NCI-H146 treated with DMSO at 0.1 percent for 48 hours (cell line): Measurements from ENCODE around the gene CD58.
A peak's percentile ranks its signal among the peaks of the same experiment; 100 is the strongest.

Experiments used
- DNase-seq: peaks from one replicate; lab custom pipeline; 2025; ENCODE audit not compliant: unreplicated experiment; lab: John Stamatoyannopoulos, UW

CD58 gene

DNA sequence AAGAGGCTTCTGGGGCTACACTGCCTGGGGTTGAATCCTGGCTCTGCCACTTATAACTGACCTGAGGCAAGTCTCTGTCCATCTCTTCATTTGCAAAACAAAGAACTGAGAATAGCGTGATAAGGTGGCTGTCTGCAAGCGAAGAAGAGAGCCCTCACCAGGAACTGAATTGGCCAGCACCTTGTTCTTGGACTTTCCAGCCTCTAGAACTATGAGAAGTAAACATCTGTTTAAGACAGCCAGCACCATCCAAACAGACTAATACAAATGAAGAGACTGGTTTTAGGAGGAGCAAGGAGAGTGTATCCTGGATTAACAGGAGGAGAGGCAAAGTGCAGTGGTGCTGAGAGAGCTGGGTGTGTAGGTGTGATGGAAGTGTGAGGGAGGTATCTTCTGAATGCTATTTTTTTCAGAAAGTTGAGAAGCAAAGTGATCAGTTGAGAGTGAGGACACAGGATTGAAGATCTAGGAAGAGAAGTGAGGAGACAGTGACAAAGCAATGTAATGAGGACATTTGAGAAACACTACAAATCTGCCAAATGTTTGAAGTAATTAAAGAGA lies 59.3 kb downstream of the CD58 start:
- no peak for DNase-seq

DNA sequence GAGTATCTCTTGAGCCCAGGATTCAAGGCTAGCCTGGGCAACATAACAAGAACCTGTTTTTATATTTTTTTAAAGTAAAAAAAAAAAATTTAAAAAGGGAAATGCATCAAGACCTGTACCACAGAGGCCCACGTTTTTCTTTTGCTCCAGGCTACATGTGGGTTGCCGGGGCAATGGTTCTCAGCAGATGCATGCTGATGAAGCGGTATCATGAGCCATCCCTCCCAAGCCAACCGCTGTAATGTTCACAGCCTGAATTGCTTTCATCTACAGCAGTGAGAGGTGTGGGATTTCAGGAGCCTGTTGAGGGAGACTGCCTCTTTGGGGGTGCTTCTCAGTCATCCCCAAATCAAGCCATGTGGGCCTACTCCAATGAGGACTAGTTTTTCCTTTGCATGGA lies 60.5 kb downstream of the CD58 start:
- no peak for DNase-seq

DNA sequence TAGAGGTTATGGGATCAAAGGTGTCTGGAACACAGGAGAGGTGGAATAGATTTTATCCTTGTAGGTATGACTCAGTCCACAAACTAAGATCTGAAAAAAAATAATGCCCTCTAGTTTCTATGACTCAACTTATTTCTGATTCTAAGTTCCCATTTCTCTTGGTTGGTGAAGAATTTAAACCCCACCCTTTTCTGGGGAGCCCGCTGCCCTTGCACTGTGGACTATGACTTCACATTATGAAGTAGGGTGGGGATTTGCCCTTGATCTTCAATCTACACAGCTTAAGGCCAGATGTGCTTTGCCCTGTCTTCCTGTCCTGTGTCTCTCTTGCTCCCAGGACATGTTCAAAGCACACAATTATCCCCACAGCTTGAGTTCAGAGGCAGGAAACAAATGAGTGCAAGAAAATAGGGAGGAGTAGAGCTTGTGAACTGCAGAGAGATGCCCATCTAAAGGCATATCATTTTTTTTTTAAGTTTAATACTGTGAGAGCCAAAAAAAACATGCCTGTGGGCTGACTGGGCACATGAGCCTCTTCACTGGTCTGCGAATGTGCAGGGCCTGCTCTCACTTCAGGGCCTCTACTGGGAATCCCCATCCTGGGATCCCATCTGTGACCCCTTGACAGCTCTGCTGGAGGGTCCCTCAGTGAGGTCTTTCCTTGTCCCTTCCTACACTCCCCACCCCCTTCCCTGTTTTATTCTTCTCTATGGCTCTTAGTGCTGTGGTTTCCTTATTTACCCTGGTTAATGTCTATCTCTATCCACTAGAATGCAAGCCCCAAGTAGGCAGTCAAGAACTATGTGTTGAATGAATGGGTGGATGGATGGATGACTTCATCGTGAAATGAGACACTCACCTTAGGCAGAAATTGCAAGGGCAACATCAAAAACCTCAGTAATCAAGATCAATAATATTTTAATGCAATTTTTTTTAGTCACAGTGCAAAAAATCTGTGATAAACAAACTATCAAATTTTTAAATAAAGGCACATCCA lies 61.5 kb downstream of the CD58 start:
- no peak for DNase-seq

DNA sequence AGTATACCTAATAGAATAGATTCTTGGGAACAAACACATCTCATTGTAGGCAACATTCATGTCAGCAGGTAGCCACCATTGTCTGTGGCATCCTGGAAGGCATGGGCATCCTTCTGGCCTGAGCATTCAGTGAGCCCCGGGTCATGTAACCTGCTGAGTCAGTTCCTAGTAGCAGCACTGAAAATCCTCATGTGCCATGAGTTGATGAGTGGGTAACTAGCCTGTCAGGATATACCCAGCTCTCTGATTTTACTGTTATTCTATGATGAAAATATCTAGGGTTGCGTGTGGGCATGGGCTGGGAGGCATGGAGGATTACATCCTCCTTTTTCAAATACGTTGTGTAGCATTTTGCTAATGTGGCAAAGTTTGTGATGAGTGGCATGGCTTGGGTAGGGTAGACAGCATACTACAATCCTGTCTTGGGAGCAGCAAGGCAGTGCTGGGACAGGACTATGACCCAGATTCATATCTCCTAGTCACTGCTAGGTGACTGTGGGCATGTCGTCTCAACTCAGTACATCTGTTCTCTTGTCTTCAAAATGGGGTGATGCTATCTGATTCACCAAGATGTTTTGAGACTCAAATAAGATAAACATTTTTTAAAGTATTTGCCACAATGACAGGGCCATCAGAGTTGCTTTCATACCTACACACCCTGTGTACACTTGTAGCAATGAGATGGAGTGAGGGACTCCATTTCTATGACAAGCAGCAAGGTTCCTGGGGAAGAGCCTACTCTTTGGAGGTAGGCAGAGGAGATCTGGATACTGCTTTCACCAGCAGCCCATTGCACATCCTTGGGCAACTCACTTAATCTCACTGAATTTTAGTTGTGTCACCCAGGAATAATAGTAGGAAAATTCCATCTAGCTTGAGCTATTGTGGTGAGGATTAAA lies 62.5 kb downstream of the CD58 start:
- DNase-seq, result no peak

DNA sequence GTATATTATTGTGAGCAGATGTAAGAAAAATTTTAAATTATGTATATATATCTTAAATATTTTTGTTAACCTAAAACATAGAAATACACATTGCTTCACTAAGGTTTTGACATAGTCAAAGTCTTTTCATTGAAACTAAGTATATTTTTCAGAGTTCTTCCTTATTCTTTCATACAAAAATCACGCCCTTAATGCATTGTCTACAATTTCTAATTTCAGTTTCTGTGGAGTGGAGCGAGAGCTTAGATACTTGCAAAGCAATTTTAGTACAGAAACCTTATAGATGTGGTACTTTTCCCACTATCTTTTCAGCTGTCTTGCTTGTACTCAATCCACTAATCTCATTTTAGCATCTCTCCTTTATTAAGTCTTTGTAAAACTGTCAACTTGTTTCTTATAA lies 63.2 kb downstream of the CD58 start:
- no peak for DNase-seq

DNA sequence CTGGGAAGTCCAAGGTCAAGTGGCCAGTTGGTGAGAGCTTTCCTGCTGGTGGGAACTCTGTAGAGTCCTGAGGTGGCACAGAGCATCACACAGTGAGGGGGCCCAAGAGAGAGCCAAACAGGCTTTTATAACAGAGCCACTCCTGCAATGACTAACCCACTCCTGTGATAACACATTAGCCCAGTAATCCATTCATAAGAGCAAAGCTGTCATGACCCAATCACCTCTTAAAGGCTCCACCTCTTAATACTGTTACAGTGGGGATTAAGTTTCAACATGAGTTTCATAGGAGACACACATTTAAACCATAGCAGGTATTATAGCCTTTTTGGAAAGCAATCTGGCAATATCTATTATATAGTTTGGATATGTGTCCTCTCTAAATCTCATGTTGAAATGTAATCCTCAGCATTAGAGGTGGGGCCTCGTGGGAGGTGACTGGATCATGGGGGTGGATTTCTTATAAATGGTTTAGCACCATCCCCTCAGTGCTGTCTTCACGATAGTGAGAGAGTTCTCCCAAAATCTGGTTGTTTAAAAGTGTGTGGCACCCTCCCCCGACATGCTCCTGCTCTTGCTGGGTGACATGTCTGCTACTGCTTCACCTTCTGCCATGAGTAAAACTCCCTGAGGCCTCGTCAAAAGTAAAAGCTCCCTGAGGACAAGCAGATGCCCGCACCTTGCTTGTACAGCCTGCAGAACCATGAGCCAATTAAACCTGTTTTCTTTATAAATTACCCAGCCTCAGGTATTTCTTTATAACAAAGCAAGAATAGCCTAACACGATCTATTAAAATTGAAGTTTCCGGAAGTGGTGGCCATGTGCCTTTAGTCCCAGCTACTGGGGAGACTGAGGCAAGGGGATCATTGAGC lies 64.5 kb downstream of the CD58 start:
- no peak for DNase-seq

DNA sequence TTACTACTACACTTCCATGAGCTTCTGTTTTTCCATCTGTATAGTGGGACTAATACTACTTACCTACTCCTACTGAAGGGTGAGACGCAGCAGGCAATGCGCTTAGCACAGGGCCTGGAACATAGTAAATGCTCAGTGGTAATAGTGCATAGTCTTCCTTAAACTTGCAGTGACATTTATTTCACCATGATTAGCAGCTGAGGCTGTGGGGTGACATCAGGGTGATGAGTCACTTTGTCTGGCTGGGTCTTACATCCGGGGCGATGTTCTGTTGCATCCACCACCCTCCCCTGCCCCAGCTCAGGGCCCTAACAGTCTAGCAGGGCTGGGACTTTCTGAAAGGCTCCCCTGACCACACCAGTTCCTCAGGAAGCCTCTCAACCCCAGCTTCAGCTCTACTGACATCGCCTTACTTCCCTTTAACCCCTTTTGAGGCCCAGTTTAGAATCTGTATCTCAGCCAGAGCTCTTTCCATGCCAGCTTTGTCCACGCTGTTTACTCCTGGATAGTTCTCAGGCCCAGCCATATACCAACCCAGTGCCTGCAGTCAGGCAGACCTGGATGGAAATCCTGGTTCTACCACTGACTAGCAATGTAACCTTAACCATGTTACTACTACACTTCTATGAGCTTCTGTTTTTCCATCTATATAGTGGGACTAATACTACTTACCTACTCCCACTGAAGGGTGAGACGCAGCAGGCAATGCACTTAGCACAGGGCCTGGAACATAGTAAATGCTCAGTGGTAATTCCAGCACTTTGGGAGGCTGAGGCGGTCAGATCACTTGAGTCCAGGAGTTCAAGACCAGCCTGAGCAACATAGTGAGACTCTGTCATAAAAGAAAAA lies 66.3 kb downstream of the CD58 start:
- DNase-seq, result no peak

DNA sequence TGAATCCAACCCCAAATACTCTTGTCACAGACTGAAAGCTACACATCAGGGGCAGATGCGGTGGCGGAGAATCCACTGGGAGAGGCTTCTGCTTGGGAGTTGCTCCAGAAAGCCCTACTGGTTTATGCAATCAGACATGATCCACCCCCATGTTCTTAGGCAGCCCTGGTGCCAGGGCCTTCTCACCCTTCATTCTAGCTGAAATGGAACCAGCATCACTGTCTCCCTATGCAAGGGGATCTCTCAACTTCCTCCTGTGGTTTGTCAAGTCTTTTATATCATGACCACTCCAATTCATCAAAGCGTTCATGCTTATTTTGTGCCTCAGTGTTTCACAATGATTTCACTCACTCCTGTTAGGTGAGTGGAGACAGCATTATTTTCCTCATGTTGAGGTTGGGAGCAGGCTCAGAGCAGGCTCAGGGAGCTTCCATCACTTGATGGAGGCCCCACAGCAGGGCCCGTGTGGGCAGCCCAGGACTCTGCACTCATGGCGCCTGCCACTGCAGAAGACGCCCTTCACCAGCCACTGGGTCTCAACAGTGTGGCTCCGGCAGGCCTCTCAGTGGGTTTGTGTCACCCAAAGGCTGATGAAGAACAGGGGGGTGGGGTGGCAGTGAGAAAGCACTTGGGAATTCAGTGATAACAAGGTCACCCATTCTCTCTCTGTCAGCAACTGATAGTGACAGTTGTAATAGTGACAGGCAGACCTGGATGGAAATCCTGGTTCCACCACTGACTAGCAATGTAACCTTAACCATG lies 67.1 kb downstream of the CD58 start:
- no peak for DNase-seq

DNA sequence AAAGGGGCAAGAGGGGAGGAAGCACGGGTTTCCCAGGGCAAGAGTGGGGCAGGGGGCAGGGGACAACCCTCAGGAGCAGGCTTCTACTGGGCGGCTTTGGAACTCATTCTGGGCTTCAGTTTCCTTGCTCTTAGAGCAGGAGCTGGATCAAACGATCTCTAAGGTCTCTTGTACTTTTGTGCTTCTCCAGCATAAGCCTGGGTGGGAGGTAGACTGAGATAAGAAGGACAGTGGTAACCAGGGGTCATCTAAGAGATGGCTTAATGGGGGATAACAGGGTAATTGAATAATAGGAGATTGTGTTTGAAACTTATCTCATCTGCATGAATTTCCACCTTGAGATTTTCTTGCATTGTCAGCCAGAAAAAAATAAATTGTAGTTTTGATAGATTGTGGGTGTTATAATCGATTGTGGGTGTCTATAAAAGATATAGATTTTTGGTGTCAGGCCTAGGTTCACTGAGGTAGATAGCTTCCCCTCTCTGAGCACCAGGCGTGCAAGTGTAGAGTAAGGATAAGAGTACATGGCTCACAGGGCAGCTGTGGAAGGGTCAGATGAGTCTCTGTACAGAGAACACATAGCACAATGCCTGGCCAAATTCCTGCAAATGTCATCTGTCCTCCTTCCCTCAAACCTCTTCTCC lies 68.0 kb downstream of the CD58 start:
- no peak for DNase-seq

DNA sequence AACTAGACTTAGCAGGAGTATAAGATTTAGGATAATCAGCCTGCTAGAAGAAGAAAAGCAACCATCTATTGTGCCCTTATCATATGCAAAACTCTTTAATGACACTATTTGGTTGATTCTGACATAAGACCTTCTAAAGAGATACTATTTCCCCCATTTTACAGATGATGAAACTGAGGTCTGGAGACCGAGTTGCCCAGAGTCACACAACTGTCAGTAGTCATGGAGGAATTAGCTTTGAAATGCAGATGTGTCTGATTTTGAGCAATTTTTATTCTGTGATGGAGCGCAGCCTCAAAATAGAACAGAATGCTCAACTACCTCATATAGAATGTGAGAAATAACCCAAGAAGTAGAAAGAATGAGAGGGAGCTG lies 69.0 kb downstream of the CD58 start:
- no peak for DNase-seq

DNA sequence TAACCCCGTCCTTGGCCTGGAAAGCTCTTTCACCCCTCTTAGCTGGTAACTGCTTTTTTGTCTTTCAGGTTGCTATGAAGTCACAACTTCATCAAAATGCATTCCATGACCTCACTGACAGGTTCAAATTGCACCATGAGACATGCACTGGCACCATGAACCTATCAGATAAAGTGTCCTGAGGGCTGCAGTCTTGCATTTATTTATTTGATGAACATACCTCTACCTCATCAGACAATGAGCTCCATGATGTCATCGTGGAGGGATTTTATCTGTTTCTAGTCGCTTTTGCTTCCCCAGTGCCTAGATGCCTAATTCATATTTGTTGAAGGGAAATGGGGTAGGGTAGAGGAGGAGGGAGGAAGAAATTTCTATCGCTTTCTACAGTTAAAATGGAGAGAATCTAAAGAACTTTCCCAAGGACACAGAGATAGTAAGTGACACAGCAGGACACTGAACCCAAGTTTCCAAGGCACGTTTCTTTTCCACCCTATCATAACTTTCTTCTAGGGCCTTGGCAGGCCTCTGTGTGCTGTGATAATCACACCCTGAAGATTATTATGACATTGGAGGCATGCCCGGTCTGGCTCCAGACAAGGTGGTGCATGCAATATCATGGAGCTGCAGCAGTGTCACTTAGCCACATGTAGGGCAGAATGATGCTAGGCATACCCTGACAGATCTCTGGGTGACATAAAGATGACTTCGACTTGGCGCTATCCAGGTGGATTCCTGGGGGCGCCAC lies 69.5 kb downstream of the CD58 start:
- no peak for DNase-seq

DNA sequence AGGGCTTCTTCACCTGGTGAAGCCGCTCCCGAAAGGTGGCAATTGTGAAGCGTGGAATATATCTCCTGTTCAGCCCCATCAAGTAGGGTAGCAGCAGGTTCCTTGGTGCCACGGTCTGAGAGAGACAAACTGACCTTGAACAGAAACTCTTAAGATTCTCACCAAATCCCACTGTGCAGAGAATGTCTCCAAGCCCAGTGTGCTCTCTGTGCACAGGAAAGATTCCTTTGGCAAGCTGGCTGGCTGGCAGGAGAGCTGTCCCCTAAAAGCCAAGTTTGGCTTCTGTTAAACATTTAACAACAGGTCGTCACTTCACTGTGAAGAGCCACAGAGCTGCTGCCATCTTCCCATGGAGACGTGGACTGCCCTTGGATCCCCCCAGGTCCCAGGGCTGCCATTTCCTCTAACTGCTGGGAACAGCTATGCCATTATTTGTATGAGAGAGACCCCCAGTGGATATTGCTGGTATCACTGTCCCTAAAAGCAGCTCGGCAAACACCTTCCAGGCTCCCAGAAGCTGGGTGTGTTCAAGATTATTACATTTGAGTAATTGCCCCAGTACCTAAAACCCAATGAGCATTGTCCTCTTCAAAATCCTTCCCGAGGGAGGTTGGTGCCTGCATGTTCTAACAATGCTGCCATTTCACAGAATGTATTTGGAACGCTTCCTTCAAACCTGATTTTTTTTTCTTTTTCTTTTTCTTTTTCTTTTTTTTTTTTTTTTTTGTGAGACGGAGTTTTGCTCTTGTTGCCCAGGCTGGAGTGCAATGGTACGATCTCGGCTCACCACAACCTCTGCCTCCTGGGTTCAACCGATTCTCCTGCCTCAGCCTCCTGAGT lies 71.8 kb downstream of the CD58 start:
- peak; percentile 33 for DNase-seq

DNA sequence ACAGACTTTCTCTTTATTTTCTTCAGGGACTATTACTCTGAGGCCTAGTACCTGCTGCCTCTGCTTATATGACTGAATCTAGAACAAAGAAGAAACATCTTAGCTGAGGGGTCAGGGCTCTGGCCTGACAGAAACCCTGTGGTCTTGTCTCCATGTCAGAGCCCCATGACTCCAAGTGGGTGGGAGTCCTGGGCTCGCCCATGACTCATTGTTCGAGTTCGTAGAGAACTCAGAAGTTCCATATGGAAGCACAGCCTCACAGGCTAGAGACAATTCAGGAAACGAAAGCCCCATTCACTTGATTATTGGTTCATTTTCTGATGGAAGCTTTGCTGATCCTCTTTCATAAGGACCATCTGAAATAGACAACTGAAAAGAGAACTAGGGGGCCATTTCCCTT lies 73.2 kb downstream of the CD58 start:
- no peak for DNase-seq

DNA sequence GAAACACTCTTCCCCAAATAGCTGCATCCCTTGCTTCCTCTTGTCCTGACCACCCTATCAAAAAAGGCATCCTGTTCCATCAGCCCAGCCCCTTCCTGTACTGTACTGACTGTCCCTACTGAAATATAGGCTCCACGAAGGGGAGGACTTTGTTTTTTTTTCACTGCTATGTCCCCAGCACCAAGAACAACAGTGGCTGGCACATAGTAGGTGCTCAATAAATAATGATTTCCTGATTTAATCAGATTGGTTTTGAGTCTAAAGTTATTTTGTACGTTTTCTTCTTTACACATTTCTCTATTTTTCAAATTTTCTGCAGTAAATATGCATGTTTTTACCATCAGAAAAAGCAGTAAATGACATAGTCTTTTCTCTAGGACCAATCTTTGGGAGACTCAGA lies 73.9 kb downstream of the CD58 start:
- DNase-seq, result no peak

DNA sequence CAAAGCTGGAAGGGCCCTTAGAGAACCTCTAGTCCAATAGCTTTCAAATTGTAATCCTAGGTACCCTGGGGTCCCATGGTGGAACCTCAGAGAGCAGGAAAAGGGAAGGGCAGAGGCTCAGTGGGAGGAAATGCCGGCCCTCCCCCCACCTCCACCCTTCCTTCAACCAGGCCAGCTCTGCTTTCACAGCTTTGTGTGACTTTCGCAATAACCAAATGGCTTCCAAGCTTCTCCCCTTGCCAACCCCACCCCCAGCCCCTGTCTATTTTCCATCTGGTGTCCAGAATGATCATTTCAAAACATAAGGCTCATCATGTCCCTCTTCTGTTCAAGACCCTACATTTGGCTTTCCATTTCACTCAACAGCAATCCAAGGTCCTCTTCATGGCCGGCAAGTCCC lies 74.4 kb downstream of the CD58 start:
- DNase-seq, result no peak

DNA sequence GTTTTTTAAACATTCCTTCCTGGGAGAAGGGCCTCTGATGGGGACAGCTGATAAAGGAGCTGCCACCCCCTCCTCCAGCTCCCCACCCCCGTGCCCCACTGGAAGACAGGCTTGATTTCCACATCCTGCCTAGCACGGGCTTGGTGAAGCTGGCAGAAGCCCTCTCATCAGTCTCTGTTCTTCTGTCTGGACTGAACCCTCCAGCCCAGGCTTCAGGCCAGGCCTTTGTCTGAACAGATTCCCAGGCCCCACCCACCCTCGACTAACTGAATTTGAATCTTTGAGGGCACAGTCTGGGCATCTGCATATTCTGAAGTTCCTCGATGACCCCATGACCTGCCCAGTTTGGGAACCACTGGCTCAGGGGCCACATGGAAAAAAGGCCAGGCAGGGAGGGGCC lies 75.3 kb downstream of the CD58 start:
- no peak for DNase-seq

DNA sequence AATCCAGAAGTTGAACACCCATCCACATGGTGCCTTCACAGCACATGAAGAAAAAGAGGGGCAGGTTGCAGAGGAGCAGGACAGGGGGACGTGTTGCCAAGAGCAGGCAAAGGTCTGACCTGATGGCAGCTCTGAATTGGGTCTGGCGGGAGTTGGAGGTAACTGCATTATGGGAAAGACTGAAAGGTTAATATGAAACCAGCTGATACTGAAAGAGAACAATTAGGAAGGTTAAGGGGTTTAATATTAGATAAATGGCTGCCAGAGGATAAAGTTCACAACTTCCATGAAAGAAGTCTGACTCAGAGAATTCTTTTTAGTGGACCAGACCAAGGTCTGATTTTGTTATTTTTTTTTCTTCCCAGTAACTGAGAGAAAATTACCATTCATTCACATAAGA lies 76.1 kb downstream of the CD58 start:
- DNase-seq, result no peak
